Activated T-helper 1 cell treated with anti-CD3 and anti-CD28 coated beads, Interleukin-12 subunit alpha, Interleukin-12 subunit beta, Interleukin-2, Interleukin-4 antibody, amounts not matched to agents 30 ng/mL and 10 ng/mL and 1 ng/mL, durations not matched to agents 14 hours and 24 hours and 36 hours (primary cell): Measurements from ENCODE around the gene SNCAIP. TPM values are rescaled to one million over a fixed set of nuclear protein-coding genes. Genes with fewer than 3 reads are reported as not detected.
"Not testable (repeated sequence)": the region's sequence is repeated elsewhere in the genome, so short reads cannot be mapped to it uniquely, and the experiment has no call there.

ENCODE experiments used
- DNase-seq: peaks from one replicate; pipeline ENCODE4 v3.0.0; 2021; ENCODE audit warnings: low spot score
- H3K27ac Mint-ChIP-seq: one replicate; pipeline ENCODE4 v1.8.0; 2021; ENCODE audit warnings: mild to moderate bottlenecking, mixed read lengths
- H3K27me3 Mint-ChIP-seq: one replicate; pipeline ENCODE4 v1.8.0; 2022; ENCODE audit warnings: mild to moderate bottlenecking, moderate library complexity, mixed read lengths; ENCODE audit not compliant: insufficient read depth
- H3K36me3 Mint-ChIP-seq: one replicate; pipeline ENCODE4 v1.8.0; 2021; ENCODE audit warnings: low read depth, mixed read lengths
- H3K4me1 Mint-ChIP-seq: one replicate; pipeline ENCODE4 v1.8.0; 2021; ENCODE audit warnings: low read depth, mixed read lengths
- H3K4me3 Mint-ChIP-seq: one replicate; pipeline ENCODE4 v1.8.0; 2021; ENCODE audit warnings: mild to moderate bottlenecking, moderate library complexity, mixed read lengths
- H3K9me3 Mint-ChIP-seq: one replicate; pipeline ENCODE4 v1.8.0; 2021; ENCODE audit warnings: mixed read lengths
- intact Hi-C: fragments of 100-400 bp; cut with micrococcal nuclease; formaldehyde crosslinking; loops from one replicate; pipeline ENCODE4 v1.15.1; 2024
- total RNA-seq: library from RNA; stranded (reverse); gene quantifications from 2 replicates; pipeline ENCODE4 v1.2.3, GENCODE V29; 2022

Gene SNCAIP
- total RNA-seq, 1 donor from 2014 or later: not detected

GRCh38 chr5:122473138-122473843 is 161.3 kb downstream of the SNCAIP start:
- intact Hi-C loops: no loop called here
- no peaks in the 10 kb centered on the region for H3K27me3 Mint-ChIP-seq
- no peak overlapping the region for H3K27ac Mint-ChIP-seq
- no peaks in the 10 kb centered on the region for H3K4me1 Mint-ChIP-seq
- no peak overlapping the region for H3K4me3 Mint-ChIP-seq
- DNase-seq: no peak
- H3K36me3 Mint-ChIP-seq: no peaks in the 10 kb centered on the region
- no peaks in the 10 kb centered on the region for H3K9me3 Mint-ChIP-seq

- no peaks in the 10 kb centered on the region for H3K27me3 Mint-ChIP-seq
- intact Hi-C loops: no loop called here
- no peaks in the 10 kb centered on the region for H3K36me3 Mint-ChIP-seq
- no peak overlapping the region for H3K27ac Mint-ChIP-seq
- H3K4me1 Mint-ChIP-seq: no peaks in the 10 kb centered on the region
- no peak overlapping the region for H3K4me3 Mint-ChIP-seq
- no peak for DNase-seq
- H3K9me3 Mint-ChIP-seq: no peaks in the 10 kb centered on the region
Observed at GRCh38 chr5:122473941-122474340, 161.9 kb downstream of the SNCAIP start.

GRCh38 chr5:122478741-122479442 is 166.9 kb downstream of the SNCAIP start:
- Mint-ChIP-seq H3K27me3 (no peaks in the 10 kb centered on the region), H3K27ac (no peak overlapping the region), H3K36me3 (no peaks in the 10 kb centered on the region), H3K4me1 (no peaks in the 10 kb centered on the region), H3K4me3 (no peak overlapping the region), H3K9me3 (no peaks in the 10 kb centered on the region)
- DNase-seq: no peak
- intact Hi-C loops: no loop called here

GRCh38 chr5:122480146-122480545 is 168.1 kb downstream of the SNCAIP start:
- H3K36me3 Mint-ChIP-seq: no peaks in the 10 kb centered on the region
- DNase-seq: no peak
- no peaks in the 10 kb centered on the region for H3K9me3 Mint-ChIP-seq
- H3K27ac Mint-ChIP-seq: no peak overlapping the region
- intact Hi-C loops: no loop called here
- no peak overlapping the region for H3K4me3 Mint-ChIP-seq
- H3K4me1 Mint-ChIP-seq: no peaks in the 10 kb centered on the region
- H3K27me3 Mint-ChIP-seq: no peaks in the 10 kb centered on the region

- Mint-ChIP-seq H3K4me3 (no peak overlapping the region), H3K9me3 (no peaks in the 10 kb centered on the region), H3K4me1 (no peaks in the 10 kb centered on the region), H3K27me3 (no peaks in the 10 kb centered on the region), H3K36me3 (no peaks in the 10 kb centered on the region), H3K27ac (no peak overlapping the region)
- intact Hi-C loops: no loop called here
- DNase-seq: no peak
Observed at GRCh38 chr5:122484103-122484502, 172.1 kb downstream of the SNCAIP start.

- intact Hi-C loops: no loop called here
- no peaks in the 10 kb centered on the region for H3K27me3 Mint-ChIP-seq
- DNase-seq: no peak
- H3K36me3 Mint-ChIP-seq: no peaks in the 10 kb centered on the region
- H3K4me3 Mint-ChIP-seq: no peak overlapping the region
- no peaks in the 10 kb centered on the region for H3K4me1 Mint-ChIP-seq
- H3K27ac Mint-ChIP-seq: no peak overlapping the region
- no peaks in the 10 kb centered on the region for H3K9me3 Mint-ChIP-seq
Observed at GRCh38 chr5:122485226-122485625, 173.2 kb downstream of the SNCAIP start.

GRCh38 chr5:122486616-122487015 is 174.6 kb downstream of the SNCAIP start:
- H3K27ac Mint-ChIP-seq, H3K4me1 Mint-ChIP-seq, H3K36me3 Mint-ChIP-seq, H3K4me3 Mint-ChIP-seq, H3K9me3 Mint-ChIP-seq, intact Hi-C loops, H3K27me3 Mint-ChIP-seq, DNase-seq: not testable (repeated sequence)

GRCh38 chr5:122490718-122491117 is 178.7 kb downstream of the SNCAIP start:
- no peaks in the 10 kb centered on the region for H3K36me3 Mint-ChIP-seq
- no peaks in the 10 kb centered on the region for H3K4me1 Mint-ChIP-seq
- H3K27ac Mint-ChIP-seq: no peak overlapping the region
- intact Hi-C loops: loop anchor here (10.0 kb wide), 1 partner anchor 296 kb away; no protein-coding TSS in a partner anchor
- no peak for DNase-seq
- peaks cover 2% of the 10 kb centered on the region for H3K27me3 Mint-ChIP-seq
- H3K9me3 Mint-ChIP-seq: no peaks in the 10 kb centered on the region
- no peak overlapping the region for H3K4me3 Mint-ChIP-seq

GRCh38 chr5:122492675-122493074 is 180.6 kb downstream of the SNCAIP start:
- H3K4me1 Mint-ChIP-seq: no peaks in the 10 kb centered on the region
- peaks cover 2% of the 10 kb centered on the region for H3K27me3 Mint-ChIP-seq
- no peak overlapping the region for H3K4me3 Mint-ChIP-seq
- H3K9me3 Mint-ChIP-seq: no peaks in the 10 kb centered on the region
- H3K36me3 Mint-ChIP-seq: no peaks in the 10 kb centered on the region
- intact Hi-C loops: loop anchor here (10.0 kb wide), 1 partner anchor 298 kb away; no protein-coding TSS in a partner anchor
- H3K27ac Mint-ChIP-seq: no peak overlapping the region
- DNase-seq: no peak

- no peak for DNase-seq
- H3K4me3 Mint-ChIP-seq: no peak overlapping the region
- H3K4me1 Mint-ChIP-seq: no peaks in the 10 kb centered on the region
- no peaks in the 10 kb centered on the region for H3K9me3 Mint-ChIP-seq
- no peaks in the 10 kb centered on the region for H3K36me3 Mint-ChIP-seq
- no peak overlapping the region for H3K27ac Mint-ChIP-seq
- intact Hi-C loops: loop anchor here (10.0 kb wide), 1 partner anchor 299 kb away; no protein-coding TSS in a partner anchor
- H3K27me3 Mint-ChIP-seq: peaks cover 4% of the 10 kb centered on the region
Observed at GRCh38 chr5:122493091-122494021, 181.3 kb downstream of the SNCAIP start.

GRCh38 chr5:122494109-122494508 is 182.1 kb downstream of the SNCAIP start:
- Mint-ChIP-seq H3K4me3 (no peak overlapping the region), H3K9me3 (no peaks in the 10 kb centered on the region), H3K36me3 (no peaks in the 10 kb centered on the region), H3K27me3 (peaks cover 4% of the 10 kb centered on the region), H3K27ac (no peak overlapping the region), H3K4me1 (no peaks in the 10 kb centered on the region)
- DNase-seq: no peak
- intact Hi-C loops: loop anchor here (10.0 kb wide), 1 partner anchor 299 kb away; no protein-coding TSS in a partner anchor

GRCh38 chr5:122498163-122498562 is 186.1 kb downstream of the SNCAIP start:
- Mint-ChIP-seq H3K27me3 (peaks cover 6% of the 10 kb centered on the region), H3K4me3 (no peak overlapping the region), H3K27ac (no peak overlapping the region), H3K9me3 (no peaks in the 10 kb centered on the region), H3K4me1 (no peaks in the 10 kb centered on the region), H3K36me3 (no peaks in the 10 kb centered on the region)
- DNase-seq: no peak
- intact Hi-C loops: loop anchor here (10.0 kb wide), 1 partner anchor 303 kb away; no protein-coding TSS in a partner anchor
